ENCODE data around the gene FMN1. TPM values are rescaled to one million over a fixed set of nuclear protein-coding genes. Genes with fewer than 3 reads are reported as not detected.

Gene FMN1
- total RNA-seq, 4 donors from 2014 or later: 5.1 to 13.3 (median 9.0) TPM

GRCh38 chr15:32757426-32757825, 437.1 kb downstream of the FMN1 start:
- Histone ChIP-seq H3K4me3 (no peak overlapping the region), H3K36me3 (no peaks in the 10 kb centered on the region), H3K4me1 (no peaks in the 10 kb centered on the region), H3K27ac (no peak overlapping the region), H3K9me3 (no peaks in the 10 kb centered on the region), H3K27me3 (no peaks in the 10 kb centered on the region)
- no peak for ATAC-seq
- 79% methylated on average over 2 of the region's 2 CpGs; no CpG with 5 or more reads in 1 of the 2 donors for WGBS, 2 donors (ENCODE audit: low coverage in 1 of 2)
- TF ChIP-seq EP300 (IDR thresholded peaks at IDR 0.05) (no peak), POLR2AphosphoS5 (IDR thresholded peaks at IDR 0.05) (no peak), POLR2A (IDR thresholded peaks at IDR 0.05) (no peak)
- TF ChIP-seq, protein P1, sequence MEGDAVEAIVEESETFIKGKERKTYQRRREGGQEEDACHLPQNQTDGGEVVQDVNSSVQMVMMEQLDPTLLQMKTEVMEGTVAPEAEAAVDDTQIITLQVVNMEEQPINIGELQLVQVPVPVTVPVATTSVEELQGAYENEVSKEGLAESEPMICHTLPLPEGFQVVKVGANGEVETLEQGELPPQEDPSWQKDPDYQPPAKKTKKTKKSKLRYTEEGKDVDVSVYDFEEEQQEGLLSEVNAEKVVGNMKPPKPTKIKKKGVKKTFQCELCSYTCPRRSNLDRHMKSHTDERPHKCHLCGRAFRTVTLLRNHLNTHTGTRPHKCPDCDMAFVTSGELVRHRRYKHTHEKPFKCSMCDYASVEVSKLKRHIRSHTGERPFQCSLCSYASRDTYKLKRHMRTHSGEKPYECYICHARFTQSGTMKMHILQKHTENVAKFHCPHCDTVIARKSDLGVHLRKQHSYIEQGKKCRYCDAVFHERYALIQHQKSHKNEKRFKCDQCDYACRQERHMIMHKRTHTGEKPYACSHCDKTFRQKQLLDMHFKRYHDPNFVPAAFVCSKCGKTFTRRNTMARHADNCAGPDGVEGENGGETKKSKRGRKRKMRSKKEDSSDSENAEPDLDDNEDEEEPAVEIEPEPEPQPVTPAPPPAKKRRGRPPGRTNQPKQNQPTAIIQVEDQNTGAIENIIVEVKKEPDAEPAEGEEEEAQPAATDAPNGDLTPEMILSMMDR (IDR thresholded peaks at IDR 0.05): no peak

- no peak overlapping the region for H3K4me3 ChIP-seq
- 94 to 100% methylated on average over 2 of the region's 3 CpGs for WGBS, 2 donors (ENCODE audit: low coverage in 1 of 2)
- no peak for ATAC-seq
- no peaks in the 10 kb centered on the region for H3K9me3 ChIP-seq
- TF ChIP-seq, protein P1 (IDR thresholded peaks at IDR 0.05): no peak
- TF ChIP-seq EP300 (IDR thresholded peaks at IDR 0.05) (no peak), POLR2AphosphoS5 (IDR thresholded peaks at IDR 0.05) (no peak), POLR2A (IDR thresholded peaks at IDR 0.05) (no peak)
- no peaks in the 10 kb centered on the region for H3K36me3 ChIP-seq
- no peaks in the 10 kb centered on the region for H3K27me3 ChIP-seq
- H3K4me1 ChIP-seq: no peaks in the 10 kb centered on the region
- H3K27ac ChIP-seq: no peak overlapping the region
These were observed 443.5 kb downstream of the FMN1 start for GRCh38 chr15:32750979-32751378.

DNA sequence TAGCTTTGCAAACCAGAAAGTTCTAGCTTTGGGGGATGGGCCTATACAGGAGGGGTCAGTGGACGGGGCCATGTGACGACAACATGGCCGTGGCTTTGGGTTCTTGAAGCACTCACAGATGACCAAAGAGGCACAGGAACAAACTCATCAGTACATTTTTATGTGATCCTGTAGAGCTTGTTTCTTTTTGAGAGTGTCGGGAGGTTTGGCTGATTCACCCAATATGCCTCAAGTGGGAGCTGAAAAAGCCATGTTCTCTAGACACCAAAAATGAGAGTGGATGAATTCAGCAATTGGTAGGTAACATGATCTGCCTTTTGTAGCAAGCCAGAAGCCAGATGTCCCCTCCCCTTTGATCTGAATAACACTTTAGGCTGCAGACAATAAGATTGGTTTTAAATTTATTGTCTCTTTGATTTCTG, 446.6 kb downstream of the FMN1 start:
- no peak overlapping the region for H3K4me3 ChIP-seq
- H3K27me3 ChIP-seq: no peaks in the 10 kb centered on the region
- 94 to 100% methylated on average over 3 of the region's 4 CpGs for WGBS, 2 donors (ENCODE audit: low coverage in 1 of 2)
- no peaks in the 10 kb centered on the region for H3K36me3 ChIP-seq
- no peak overlapping the region for H3K27ac ChIP-seq
- no peak for TF ChIP-seq EP300 (IDR thresholded peaks at IDR 0.05)
- TF ChIP-seq, protein P1 (IDR thresholded peaks at IDR 0.05): no peak
- no peak for TF ChIP-seq POLR2A (IDR thresholded peaks at IDR 0.05)
- no peak for TF ChIP-seq POLR2AphosphoS5 (IDR thresholded peaks at IDR 0.05)
- no peaks in the 10 kb centered on the region for H3K4me1 ChIP-seq
- peaks cover 0 to 2% (median 0%) of the 10 kb centered on the region in 3 donors for H3K9me3 ChIP-seq
- no peak for ATAC-seq

- Histone ChIP-seq H3K4me3 (no peak overlapping the region), H3K4me1 (no peaks in the 10 kb centered on the region), H3K27ac (no peak overlapping the region), H3K9me3 (peaks cover 0 to 14% (median 0%) of the 10 kb centered on the region in 3 donors), H3K36me3 (no peaks in the 10 kb centered on the region), H3K27me3 (no peaks in the 10 kb centered on the region)
- ATAC-seq: no peak
- no peak for TF ChIP-seq EP300 (IDR thresholded peaks at IDR 0.05)
- TF ChIP-seq, protein P1 (IDR thresholded peaks at IDR 0.05): no peak
- WGBS, 2 donors (ENCODE audit: low coverage in 1 of 2): 82 to 89% methylated on average over 3 to 4 of the region's 4 CpGs
These were observed 448.2 kb downstream of the FMN1 start for GRCh38 chr15:32746116-32746857.
